ENCODE data around the gene FAM53B. TPM values are rescaled to one million over a fixed set of nuclear protein-coding genes. Genes with fewer than 3 reads are reported as not detected.

FAM53B gene
- total and polyA plus RNA-seq, 12 donors, result 11.6 to 42.9 (median 29.1) TPM

- intact Hi-C loops (cut with DNase I), result loop anchor here in 2 of 10 donors (5.0 kb wide), 2 partner anchors 81 to 86 kb away; no protein-coding TSS in a partner anchor
- Histone ChIP-seq H3K36me3 (peaks cover 0 to 33% (median 0%) of the 10 kb centered on the region in 9 donors), H3K27me3 (no peaks in the 10 kb centered on the region), H3K9me3 (no peaks in the 10 kb centered on the region), H3K27ac (peak overlapping the region in 5 of 10 donors; percentile 24 to 82 (median 73)), H3K4me1 (peaks cover 47 to 99% (median 71%) of the 10 kb centered on the region in 9 donors), H3K4me3 (no peak overlapping the region)
- DNase-seq, result no peak
- ATAC-seq, result no peak
- TF ChIP-seq, protein P1, sequence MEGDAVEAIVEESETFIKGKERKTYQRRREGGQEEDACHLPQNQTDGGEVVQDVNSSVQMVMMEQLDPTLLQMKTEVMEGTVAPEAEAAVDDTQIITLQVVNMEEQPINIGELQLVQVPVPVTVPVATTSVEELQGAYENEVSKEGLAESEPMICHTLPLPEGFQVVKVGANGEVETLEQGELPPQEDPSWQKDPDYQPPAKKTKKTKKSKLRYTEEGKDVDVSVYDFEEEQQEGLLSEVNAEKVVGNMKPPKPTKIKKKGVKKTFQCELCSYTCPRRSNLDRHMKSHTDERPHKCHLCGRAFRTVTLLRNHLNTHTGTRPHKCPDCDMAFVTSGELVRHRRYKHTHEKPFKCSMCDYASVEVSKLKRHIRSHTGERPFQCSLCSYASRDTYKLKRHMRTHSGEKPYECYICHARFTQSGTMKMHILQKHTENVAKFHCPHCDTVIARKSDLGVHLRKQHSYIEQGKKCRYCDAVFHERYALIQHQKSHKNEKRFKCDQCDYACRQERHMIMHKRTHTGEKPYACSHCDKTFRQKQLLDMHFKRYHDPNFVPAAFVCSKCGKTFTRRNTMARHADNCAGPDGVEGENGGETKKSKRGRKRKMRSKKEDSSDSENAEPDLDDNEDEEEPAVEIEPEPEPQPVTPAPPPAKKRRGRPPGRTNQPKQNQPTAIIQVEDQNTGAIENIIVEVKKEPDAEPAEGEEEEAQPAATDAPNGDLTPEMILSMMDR (IDR thresholded peaks at IDR 0.05), result no peak
- 81 to 87% methylated on average over 31 of the region's 31 CpGs for WGBS, 2 donors
Observed at GRCh38 chr10:124622866-124623536, 121.2 kb downstream of the FAM53B start.

GRCh38 chr10:124622158-124622557 is 122.0 kb downstream of the FAM53B start:
- 57 to 70% methylated on average over 13 of the region's 13 CpGs for WGBS, 2 donors
- H3K9me3 ChIP-seq, result no peaks in the 10 kb centered on the region
- intact Hi-C loops (cut with DNase I), result loop anchor here in 2 of 10 donors (5.0 kb wide), 2 partner anchors 80 to 85 kb away; no protein-coding TSS in a partner anchor
- ATAC-seq (peak in 5 of 8 donors; percentile 3 to 16 (median 7)), DNase-seq (no peak)
- H3K36me3 ChIP-seq, result peaks cover 0 to 39% (median 0%) of the 10 kb centered on the region in 9 donors
- H3K27me3 ChIP-seq, result no peaks in the 10 kb centered on the region
- TF ChIP-seq, protein P1 (IDR thresholded peaks at IDR 0.05), result no peak
- no peak overlapping the region for H3K4me3 ChIP-seq
- peaks cover 40 to 96% (median 65%) of the 10 kb centered on the region in 9 donors for H3K4me1 ChIP-seq
- H3K27ac ChIP-seq, result peak overlapping the region in 9 of 10 donors; percentile 3 to 82 (median 60)

DNA sequence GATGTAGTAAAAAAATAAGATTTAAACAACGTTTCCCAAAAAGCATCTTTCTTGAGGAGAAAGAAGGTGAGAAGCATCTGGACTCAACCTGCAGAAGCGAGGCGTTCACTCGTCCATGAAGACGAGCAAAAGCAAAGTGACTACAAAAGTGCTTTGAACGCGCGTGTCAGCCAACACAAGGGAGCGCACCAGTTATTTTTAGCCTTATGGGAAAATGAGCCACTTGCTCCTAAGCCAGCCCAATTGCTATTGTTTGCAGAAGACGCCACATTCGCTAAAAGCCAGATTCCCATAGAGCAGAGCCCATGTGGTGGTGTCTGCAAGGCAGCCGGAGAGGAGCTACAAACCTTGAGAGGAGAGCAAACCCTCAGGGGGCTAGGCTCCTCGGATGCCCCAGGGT is 122.5 kb downstream of the FAM53B start:
- TF ChIP-seq, protein P1 (IDR thresholded peaks at IDR 0.05), result peak in 4 of 9 donors; percentile 5 to 45 (median 28)
- ATAC-seq, result peak in 7 of 8 donors; percentile 10 to 47 (median 26)
- intact Hi-C loops (cut with DNase I), result loop anchor here in 2 of 10 donors (5.0 kb wide), 2 partner anchors 79 to 84 kb away; no protein-coding TSS in a partner anchor

DNA sequence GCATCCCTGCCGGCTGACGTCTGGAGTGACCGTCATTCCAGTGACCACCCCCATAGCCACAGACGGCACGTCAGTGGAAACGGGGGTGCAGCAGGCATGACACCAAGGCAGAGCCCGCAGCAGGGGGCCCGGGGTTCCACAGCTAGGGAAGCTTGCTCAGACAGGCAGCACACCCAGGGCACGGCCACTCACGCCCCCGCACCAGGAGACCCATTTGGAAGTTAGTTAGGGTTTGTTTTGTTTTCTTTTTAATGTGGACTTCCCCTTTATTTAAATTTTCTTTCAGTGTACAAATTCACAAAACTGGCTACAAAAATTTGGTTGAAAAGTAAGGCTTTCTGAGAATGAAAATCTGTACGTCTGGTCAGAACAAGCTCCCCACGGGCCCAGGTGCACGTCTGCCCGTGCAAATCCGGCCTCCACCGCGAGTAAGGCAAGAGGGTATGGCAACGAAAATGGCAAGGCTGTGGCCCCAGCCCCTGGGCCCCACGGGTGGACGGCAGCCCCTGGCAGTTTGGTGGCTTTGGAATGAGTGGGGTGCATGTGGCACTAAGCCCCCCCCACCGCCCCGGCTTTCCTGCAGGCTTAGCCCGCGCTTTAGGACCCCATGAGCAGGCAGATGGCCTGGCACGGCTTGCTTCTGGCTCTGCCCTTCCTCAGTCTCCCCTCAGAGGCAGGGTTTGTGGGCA is 124.2 kb downstream of the FAM53B start:
- intact Hi-C loops (cut with DNase I), result loop anchor here in 4 of 10 donors (5.0 to 10.0 kb wide), 4 partner anchors 65 to 83 kb away; no protein-coding TSS in a partner anchor
- DNase-seq (no peak), ATAC-seq (no peak)
- H3K9me3 ChIP-seq, result no peaks in the 10 kb centered on the region
- peak overlapping the region in 1 of 10 donors; percentile 58 for H3K27ac ChIP-seq
- WGBS, 2 donors, result 82 to 89% methylated on average over 26 of the region's 26 CpGs
- H3K4me3 ChIP-seq, result no peak overlapping the region
- TF ChIP-seq, protein P1 (IDR thresholded peaks at IDR 0.05), result no peak
- H3K27me3 ChIP-seq, result no peaks in the 10 kb centered on the region
- H3K4me1 ChIP-seq, result peaks cover 18 to 76% (median 45%) of the 10 kb centered on the region in 9 donors
- H3K36me3 ChIP-seq, result peaks cover 0 to 46% (median 0%) of the 10 kb centered on the region in 9 donors

More for the DNA sequence above, 122.5 kb downstream of the FAM53B start:
- H3K27me3 ChIP-seq, result no peaks in the 10 kb centered on the region
- peaks cover 34 to 93% (median 60%) of the 10 kb centered on the region in 9 donors for H3K4me1 ChIP-seq
- peak in 1 of 2 donors; percentile 60 for DNase-seq
- no peak overlapping the region for H3K4me3 ChIP-seq
- H3K27ac ChIP-seq, result peak overlapping the region in 9 of 10 donors; percentile 3 to 82 (median 60)
- WGBS, 2 donors, result 28 to 51% methylated on average over 13 of the region's 13 CpGs
- H3K36me3 ChIP-seq, result peaks cover 0 to 44% (median 0%) of the 10 kb centered on the region in 9 donors
- no peaks in the 10 kb centered on the region for H3K9me3 ChIP-seq
